ENCODE results near the gene PGAP1.

Gene PGAP1

DNA sequence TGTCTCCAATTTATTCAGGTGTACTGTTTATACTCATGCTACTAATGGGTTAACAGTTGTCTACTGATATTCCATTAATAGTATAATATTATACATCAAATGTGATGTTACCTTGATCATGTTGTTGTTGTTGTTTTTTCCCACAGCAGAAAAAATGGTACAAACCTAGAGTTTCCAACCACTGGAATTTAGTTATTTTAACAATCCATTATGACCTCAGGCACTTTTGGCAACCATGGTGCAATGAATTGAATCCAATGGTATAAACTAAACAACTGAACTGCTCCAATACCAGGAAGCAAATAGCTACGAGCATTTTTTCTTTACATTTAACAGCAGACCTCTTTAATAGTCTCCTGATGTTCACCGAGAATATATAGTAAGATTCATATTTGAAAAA, 86.3 kb downstream of the PGAP1 start:
- Histone ChIP-seq H3K9me3 (ENCODE audit: insufficient read depth, low read depth, low read length) (no peaks in the 10 kb centered on the region), H3K27ac (ENCODE audit: low read depth, low read length) (no peak overlapping the region), H3K4me1 (ENCODE audit: insufficient read depth, low read length) (no peaks in the 10 kb centered on the region), H3K9ac (ENCODE audit: low read depth, low read length) (no peak overlapping the region), H3K36me3 (ENCODE audit: insufficient read depth, low read length) (peaks cover 90% of the 10 kb centered on the region), H3K4me3 (ENCODE audit: low read length) (no peak overlapping the region), H3K27me3 (ENCODE audit: insufficient read depth, low read length) (no peaks in the 10 kb centered on the region)
- WGBS = 92% methylated on average over 1 of the region's 2 CpGs

DNA sequence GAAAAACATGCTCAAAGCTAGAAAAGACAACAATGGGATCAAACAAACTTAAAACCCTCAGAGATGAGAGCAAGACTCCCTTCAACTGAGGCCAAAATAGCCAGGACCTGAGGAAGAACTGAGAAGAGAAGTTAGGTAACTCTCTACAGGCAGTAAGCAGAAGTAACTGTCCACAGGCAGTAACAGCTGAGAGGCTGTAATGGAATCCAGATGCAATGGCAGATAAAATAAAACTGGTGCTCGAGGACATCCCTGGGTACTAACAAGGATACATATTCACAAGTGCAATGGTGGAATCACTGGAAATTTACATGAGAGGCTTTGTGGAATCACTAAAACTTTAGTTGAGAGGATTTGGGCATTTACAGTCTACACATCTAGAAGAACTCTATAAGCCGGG, 86.9 kb downstream of the PGAP1 start:
- WGBS = 89% methylated on average over 2 of the region's 2 CpGs
- no peak overlapping the region for H3K27ac ChIP-seq (ENCODE audit: low read depth, low read length)
- H3K27me3 ChIP-seq (ENCODE audit: insufficient read depth, low read length) = no peaks in the 10 kb centered on the region
- no peak overlapping the region for H3K9ac ChIP-seq (ENCODE audit: low read depth, low read length)
- H3K9me3 ChIP-seq (ENCODE audit: insufficient read depth, low read depth, low read length) = no peaks in the 10 kb centered on the region
- H3K4me1 ChIP-seq (ENCODE audit: insufficient read depth, low read length) = no peaks in the 10 kb centered on the region
- peaks cover 90% of the 10 kb centered on the region for H3K36me3 ChIP-seq (ENCODE audit: insufficient read depth, low read length)
- H3K4me3 ChIP-seq (ENCODE audit: low read length) = no peak overlapping the region

DNA sequence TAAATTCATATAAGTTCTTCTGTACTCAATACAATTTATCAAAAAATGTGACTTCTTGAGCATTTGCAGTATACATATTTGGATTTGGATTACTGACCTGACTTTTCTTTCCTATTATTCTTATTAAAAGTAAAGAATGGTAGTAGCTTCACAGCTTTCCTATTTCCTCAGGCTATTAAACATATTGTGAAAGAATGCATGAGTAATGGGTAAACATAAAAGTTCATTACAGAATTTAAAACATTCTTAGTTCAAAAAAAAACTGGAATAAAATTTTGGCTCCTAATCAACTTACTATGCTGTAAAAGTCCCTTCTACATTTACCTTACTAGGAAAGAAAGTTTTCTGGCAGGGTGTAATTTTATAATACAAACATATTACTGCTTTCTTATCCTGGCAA, 90.1 kb downstream of the PGAP1 start:
- no peak overlapping the region for H3K4me3 ChIP-seq (ENCODE audit: low read length)
- H3K36me3 ChIP-seq (ENCODE audit: insufficient read depth, low read length) = peaks cover 61% of the 10 kb centered on the region
- H3K27ac ChIP-seq (ENCODE audit: low read depth, low read length) = no peak overlapping the region
- H3K9me3 ChIP-seq (ENCODE audit: insufficient read depth, low read depth, low read length) = no peaks in the 10 kb centered on the region
- no peak overlapping the region for H3K9ac ChIP-seq (ENCODE audit: low read depth, low read length)
- no peaks in the 10 kb centered on the region for H3K27me3 ChIP-seq (ENCODE audit: insufficient read depth, low read length)
- H3K4me1 ChIP-seq (ENCODE audit: insufficient read depth, low read length) = no peaks in the 10 kb centered on the region

DNA sequence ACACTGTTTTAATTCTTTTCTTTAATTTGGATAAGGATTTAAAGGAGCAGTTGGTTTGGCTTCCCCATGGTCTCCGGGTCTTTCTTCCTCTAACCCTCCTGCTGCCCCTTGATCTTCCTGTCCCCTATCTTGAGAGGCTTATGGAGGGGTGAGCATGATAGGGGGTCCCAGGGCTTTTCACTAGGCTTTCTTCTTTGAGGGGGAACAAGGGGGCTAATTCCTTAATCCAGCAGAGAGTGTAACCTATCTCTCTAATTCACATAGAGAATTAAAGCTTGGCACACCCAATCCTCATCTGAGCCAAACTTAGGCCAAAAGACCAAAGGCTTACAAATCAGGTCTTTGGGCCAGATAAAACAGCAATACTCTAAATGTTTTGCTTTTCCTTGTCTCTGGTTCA, 95.8 kb downstream of the PGAP1 start:
- no CpG with 5 or more reads among the region's 1 CpG for WGBS
- H3K4me1 ChIP-seq (ENCODE audit: insufficient read depth, low read length) = no peaks in the 10 kb centered on the region
- no peak overlapping the region for H3K9ac ChIP-seq (ENCODE audit: low read depth, low read length)
- H3K4me3 ChIP-seq (ENCODE audit: low read length) = no peak overlapping the region
- no peak overlapping the region for H3K27ac ChIP-seq (ENCODE audit: low read depth, low read length)
- peaks cover 10% of the 10 kb centered on the region; the same call in 1 of the 2 replicates for H3K36me3 ChIP-seq (ENCODE audit: insufficient read depth, low read length)
- no peaks in the 10 kb centered on the region for H3K9me3 ChIP-seq (ENCODE audit: insufficient read depth, low read depth, low read length)
- H3K27me3 ChIP-seq (ENCODE audit: insufficient read depth, low read length) = no peaks in the 10 kb centered on the region

DNA sequence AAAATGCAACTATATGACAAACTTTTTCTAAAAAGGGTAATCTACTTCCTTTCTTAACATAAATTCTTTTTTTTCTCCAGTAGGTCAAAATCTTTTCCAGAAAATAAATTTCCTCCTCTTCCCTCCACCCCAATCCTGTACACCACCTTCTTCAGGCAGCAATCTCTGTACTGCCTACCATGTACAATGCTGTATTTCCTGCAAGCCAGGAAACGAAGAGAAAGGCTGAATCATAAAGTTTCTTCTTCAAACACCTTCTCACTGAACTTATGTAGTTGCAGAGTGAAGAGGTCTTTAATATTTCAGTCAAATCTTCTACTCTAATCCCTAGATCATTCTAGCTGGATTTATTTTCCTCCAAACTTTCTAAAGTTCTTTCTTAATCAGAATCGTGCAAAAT, 99.2 kb downstream of the PGAP1 start:
- WGBS = 95% methylated on average over 1 of the region's 2 CpGs
- H3K27ac ChIP-seq (ENCODE audit: low read depth, low read length) = no peak overlapping the region
- H3K27me3 ChIP-seq (ENCODE audit: insufficient read depth, low read length) = no peaks in the 10 kb centered on the region
- no peak overlapping the region for H3K9ac ChIP-seq (ENCODE audit: low read depth, low read length)
- H3K4me1 ChIP-seq (ENCODE audit: insufficient read depth, low read length) = no peaks in the 10 kb centered on the region
- H3K4me3 ChIP-seq (ENCODE audit: low read length) = no peak overlapping the region
- no peaks in the 10 kb centered on the region for H3K9me3 ChIP-seq (ENCODE audit: insufficient read depth, low read depth, low read length)
- H3K36me3 ChIP-seq (ENCODE audit: insufficient read depth, low read length) = no peaks in the 10 kb centered on the region

DNA sequence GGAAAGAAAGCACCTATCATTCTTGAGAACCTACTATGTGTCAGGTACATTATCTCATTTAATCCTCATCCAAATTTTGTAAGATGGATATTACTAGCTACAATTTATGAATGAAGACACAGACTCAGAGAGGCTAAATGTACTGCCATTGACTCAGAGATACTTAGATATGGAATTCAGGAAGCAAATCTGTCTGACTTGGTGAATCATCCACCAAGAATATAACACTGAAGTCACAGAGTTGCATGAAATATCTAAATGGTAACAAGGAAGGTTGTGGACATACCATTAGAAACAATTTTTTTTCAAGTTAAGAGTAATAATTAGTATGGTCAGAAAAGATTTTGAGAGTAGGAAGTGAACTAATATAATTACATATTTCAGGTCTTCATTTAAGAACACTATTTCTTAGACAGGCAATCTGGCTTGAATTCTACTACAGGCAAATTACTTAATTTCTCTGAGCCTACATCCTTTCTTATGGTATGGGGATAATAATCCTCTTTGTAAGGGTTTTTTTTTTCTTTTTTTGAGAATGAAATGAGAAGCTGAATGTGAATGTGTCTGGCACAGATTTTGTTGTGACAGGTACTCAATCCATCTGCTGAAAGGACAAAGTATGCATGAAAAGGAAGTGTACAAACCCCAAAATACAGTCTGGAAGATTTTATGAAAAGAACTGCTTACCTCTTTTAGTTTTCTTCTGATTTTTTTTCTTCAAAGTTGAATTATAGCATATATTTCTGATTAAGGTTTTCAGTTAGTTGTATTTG, 102.6 kb downstream of the PGAP1 start:
- Histone ChIP-seq H3K9me3 (ENCODE audit: insufficient read depth, low read depth, low read length) (no peaks in the 10 kb centered on the region), H3K27ac (ENCODE audit: low read depth, low read length) (no peak overlapping the region), H3K27me3 (ENCODE audit: insufficient read depth, low read length) (no peaks in the 10 kb centered on the region), H3K9ac (ENCODE audit: low read depth, low read length) (no peak overlapping the region), H3K4me1 (ENCODE audit: insufficient read depth, low read length) (no peaks in the 10 kb centered on the region), H3K36me3 (ENCODE audit: insufficient read depth, low read length) (no peaks in the 10 kb centered on the region), H3K4me3 (ENCODE audit: low read length) (no peak overlapping the region)

DNA sequence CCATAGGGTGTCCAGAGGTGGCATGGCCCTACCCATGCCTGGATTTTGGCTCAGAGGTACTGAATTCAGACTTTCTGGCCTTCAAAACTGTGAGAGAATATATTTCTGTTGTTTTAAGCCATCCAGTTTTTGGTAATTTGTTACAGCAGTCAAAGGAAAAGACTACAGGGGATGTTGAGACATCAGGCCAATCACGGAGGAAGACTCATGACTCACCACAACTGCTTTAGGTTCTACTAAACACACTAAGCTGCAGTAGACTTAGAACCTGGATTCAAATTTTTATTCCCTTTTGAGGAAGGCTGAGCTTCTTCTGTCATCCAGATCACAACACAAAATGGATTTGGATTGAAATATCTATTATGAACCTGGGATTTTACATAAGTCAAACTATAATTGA, 105.3 kb downstream of the PGAP1 start:
- Histone ChIP-seq H3K9ac (ENCODE audit: low read depth, low read length) (no peak overlapping the region), H3K27me3 (ENCODE audit: insufficient read depth, low read length) (no peaks in the 10 kb centered on the region), H3K4me1 (ENCODE audit: insufficient read depth, low read length) (no peaks in the 10 kb centered on the region), H3K27ac (ENCODE audit: low read depth, low read length) (no peak overlapping the region), H3K4me3 (ENCODE audit: low read length) (no peak overlapping the region), H3K9me3 (ENCODE audit: insufficient read depth, low read depth, low read length) (peaks cover 4% of the 10 kb centered on the region; the same call in 1 of the 2 replicates), H3K36me3 (ENCODE audit: insufficient read depth, low read length) (no peaks in the 10 kb centered on the region)
- 96% methylated on average over 1 of the region's 1 CpG for WGBS

DNA sequence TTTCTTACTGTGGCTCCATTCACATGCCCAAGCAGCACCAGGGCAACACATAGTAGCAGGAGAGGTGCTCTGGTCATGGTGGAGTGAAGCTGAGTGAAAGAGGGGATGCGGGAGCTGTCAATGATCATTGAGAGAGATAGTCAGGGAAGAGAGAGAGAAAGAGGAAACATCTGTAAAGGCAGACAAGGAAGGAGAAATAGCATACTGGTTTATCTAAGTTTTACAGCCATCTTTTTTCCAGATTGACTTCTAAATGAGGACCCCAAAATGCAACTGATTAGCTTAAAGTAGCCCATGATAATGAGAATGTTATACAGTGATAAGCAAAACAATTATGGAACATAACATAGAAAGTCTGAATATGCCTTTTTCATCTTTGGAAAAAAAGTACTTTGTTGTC, 117.2 kb downstream of the PGAP1 start, which contains the start of gene C2orf66:
Gene C2orf66, minus strand, starts transcription at position 96 of the 400 bp plus-strand sequence. Its CDS starts 19 bp downstream, at position 77.
- Histone ChIP-seq H3K4me1 (ENCODE audit: insufficient read depth, low read length) (no peaks in the 10 kb centered on the region), H3K9ac (ENCODE audit: low read depth, low read length) (no peak within 1 kb of the TSS), H3K4me3 (ENCODE audit: low read length) (no peak within 1 kb of the TSS), H3K27me3 (ENCODE audit: insufficient read depth, low read length) (peaks cover 11% of the 10 kb centered on the region), H3K36me3 (ENCODE audit: insufficient read depth, low read length) (no peaks in the 10 kb centered on the region), H3K9me3 (ENCODE audit: insufficient read depth, low read depth, low read length) (0 out of 2 replicates have a peak, but pooled peaks cover 1% of the 10 kb centered on the region), H3K27ac (ENCODE audit: low read depth, low read length) (no peak within 1 kb of the TSS)
- 92% methylated on average over 1 of the region's 1 CpG for WGBS

DNA sequence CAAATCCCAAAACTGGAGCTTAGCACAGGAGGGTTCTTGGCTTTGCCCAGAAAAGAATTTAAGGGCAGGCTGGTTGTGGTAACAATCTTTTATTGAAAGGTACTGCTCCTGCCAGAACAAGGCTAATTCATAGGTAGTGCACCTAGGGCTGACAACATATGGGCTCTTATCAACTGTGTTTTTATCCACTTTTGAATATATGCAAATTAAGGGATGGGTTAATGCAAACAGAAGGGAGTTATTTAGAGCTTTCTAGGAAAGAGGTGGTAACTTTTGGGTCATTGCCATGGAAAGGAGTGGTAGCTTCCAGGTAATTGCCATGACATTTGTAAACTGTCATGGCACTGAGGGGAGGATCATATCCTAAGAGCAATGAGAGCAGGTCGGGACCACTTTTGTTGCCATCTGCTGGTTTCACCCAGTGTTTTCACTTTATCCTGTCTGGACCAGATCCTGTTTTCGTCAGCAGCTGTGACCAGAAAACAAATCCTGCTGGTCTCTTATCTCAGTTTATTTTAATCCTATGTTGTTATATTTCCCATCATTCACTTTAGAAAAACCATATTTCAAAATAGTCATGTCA, 118.3 kb downstream of the PGAP1 start:
- Histone ChIP-seq H3K9me3 (ENCODE audit: insufficient read depth, low read depth, low read length) (no peaks in the 10 kb centered on the region), H3K4me1 (ENCODE audit: insufficient read depth, low read length) (no peaks in the 10 kb centered on the region), H3K27ac (ENCODE audit: low read depth, low read length) (no peak overlapping the region), H3K36me3 (ENCODE audit: insufficient read depth, low read length) (no peaks in the 10 kb centered on the region), H3K27me3 (ENCODE audit: insufficient read depth, low read length) (peaks cover 14% of the 10 kb centered on the region), H3K4me3 (ENCODE audit: low read length) (no peak overlapping the region), H3K9ac (ENCODE audit: low read depth, low read length) (no peak overlapping the region)
- 51% methylated on average over 2 of the region's 2 CpGs for WGBS

DNA sequence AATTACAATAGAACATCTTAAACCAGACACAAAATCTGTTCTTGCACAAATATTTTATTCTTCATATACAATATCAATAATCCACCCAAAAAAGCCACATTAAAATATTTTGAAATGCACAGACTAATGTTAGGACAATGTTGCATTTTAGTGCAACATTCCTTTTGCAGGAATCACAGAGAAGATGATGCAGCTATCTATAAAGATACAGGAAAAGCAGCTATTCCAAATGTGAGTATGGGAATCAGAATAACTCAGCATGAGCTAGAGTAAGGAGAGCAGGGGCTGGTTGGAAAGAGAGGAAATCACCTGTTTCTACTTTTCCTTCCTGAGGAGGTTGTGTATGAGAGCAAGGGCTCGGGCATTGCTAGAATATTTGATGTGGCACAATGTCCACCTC, 122.1 kb downstream of the PGAP1 start:
- Histone ChIP-seq H3K9ac (ENCODE audit: low read depth, low read length) (no peak overlapping the region), H3K9me3 (ENCODE audit: insufficient read depth, low read depth, low read length) (no peaks in the 10 kb centered on the region), H3K36me3 (ENCODE audit: insufficient read depth, low read length) (no peaks in the 10 kb centered on the region), H3K27me3 (ENCODE audit: insufficient read depth, low read length) (peaks cover 22% of the 10 kb centered on the region), H3K4me3 (ENCODE audit: low read length) (no peak overlapping the region), H3K27ac (ENCODE audit: low read depth, low read length) (no peak overlapping the region), H3K4me1 (ENCODE audit: insufficient read depth, low read length) (no peaks in the 10 kb centered on the region)
- 83% methylated on average over 1 of the region's 1 CpG for WGBS

DNA sequence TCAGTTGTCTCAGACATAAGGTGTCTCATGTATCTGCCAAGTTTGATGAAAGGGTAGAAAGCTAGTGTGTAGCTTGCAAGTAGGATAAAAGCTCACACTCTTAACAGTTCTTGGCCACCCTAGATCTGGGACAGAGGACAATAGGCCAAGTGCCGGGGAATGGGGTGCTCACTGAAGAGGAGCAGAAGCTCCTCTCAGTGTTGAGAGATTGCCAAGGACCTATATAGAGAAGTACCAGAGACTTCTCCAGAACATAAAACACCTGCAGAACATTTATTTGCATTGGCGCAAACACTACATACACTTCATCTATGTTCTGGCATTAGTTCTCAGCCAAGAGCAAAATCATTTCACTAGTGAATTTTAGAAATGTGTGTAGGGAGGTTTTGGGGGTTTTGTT, 124.1 kb downstream of the PGAP1 start:
- H3K36me3 ChIP-seq (ENCODE audit: insufficient read depth, low read length) = peaks cover 6% of the 10 kb centered on the region
- H3K4me1 ChIP-seq (ENCODE audit: insufficient read depth, low read length) = peaks cover 3% of the 10 kb centered on the region; the same call in 1 of the 2 replicates
- H3K4me3 ChIP-seq (ENCODE audit: low read length) = no peak overlapping the region
- no peak overlapping the region for H3K9ac ChIP-seq (ENCODE audit: low read depth, low read length)
- peaks cover 22% of the 10 kb centered on the region for H3K27me3 ChIP-seq (ENCODE audit: insufficient read depth, low read length)
- no peaks in the 10 kb centered on the region for H3K9me3 ChIP-seq (ENCODE audit: insufficient read depth, low read depth, low read length)
- WGBS = 94% methylated on average over 1 of the region's 2 CpGs
- no peak overlapping the region for H3K27ac ChIP-seq (ENCODE audit: low read depth, low read length)
